WTC11 (cell line): Measurements from ENCODE around the gene OR3A2.

Experiments used
- CBFB ChIP-seq: sonication (generic); formaldehyde crosslinking; IDR thresholded peaks from 2 replicates; pipeline ENCODE4 v1.8.1; 2022; ENCODE audit warnings: mild to moderate bottlenecking, low read depth, missing genetic modification reagents
- SP1 ChIP-seq: sonication (generic); formaldehyde crosslinking; conservative IDR thresholded peaks from 2 replicates; pipeline ENCODE4 v1.8.1; 2022; ENCODE audit warnings: missing genetic modification reagents
- TEAD1 ChIP-seq: sonication (generic); formaldehyde crosslinking; IDR thresholded peaks from 2 replicates; pipeline ENCODE4 v1.8.0; 2022; ENCODE audit warnings: mild to moderate bottlenecking, missing genetic modification reagents
- ZNF232 ChIP-seq: sonication (generic); formaldehyde crosslinking; IDR thresholded peaks from 2 replicates; pipeline ENCODE4 v1.8.0; 2022; ENCODE audit warnings: mild to moderate bottlenecking, missing genetic modification reagents
- ZNF416 ChIP-seq: fragments of 250-450 bp; sonication (Bioruptor Pico); IDR thresholded peaks from 2 replicates; pipeline ENCODE4 v1.9.0; 2021; ENCODE audit warnings: mild to moderate bottlenecking, inconsistent platforms
- TF ChIP-seq, protein P1 (sequence below): fragments of 200-600 bp; IDR thresholded peaks from 2 replicates; pipeline ENCODE4 v1.8.0; 2022; ENCODE audit warnings: antibody characterized with exemption
- TF ChIP-seq, protein P2 (sequence below): sonication (generic); formaldehyde crosslinking; IDR thresholded peaks from 2 replicates; pipeline ENCODE4 v1.8.0; 2022; ENCODE audit warnings: mild to moderate bottlenecking, missing genetic modification reagents

DNA sequence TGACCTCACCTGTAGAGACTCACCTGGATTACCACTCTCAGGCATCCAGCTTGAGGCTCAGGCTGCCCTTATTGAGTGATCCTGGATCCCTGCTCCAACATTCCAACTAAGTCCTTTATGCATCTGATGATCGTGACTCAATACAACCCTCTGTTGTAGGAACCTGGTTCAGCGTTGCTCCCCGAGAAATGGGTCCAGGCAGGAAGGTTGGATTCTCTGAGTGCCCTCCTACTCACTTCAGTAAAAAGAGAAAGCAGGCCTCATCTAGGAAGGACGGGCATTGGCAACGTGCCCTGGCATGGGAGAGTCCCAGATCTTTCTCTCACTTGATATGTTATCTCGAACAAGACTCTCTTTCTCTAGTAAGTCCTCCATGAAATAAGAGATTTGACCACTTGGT is 87.8 kb downstream of the OR3A2 start, which contains the start of gene OR3A1:
- TF ChIP-seq ZNF416 (CRISPR knock-in tag) (no peak), SP1 (no peak), ZNF232 (CRISPR knock-in tag) (no peak), CBFB (CRISPR knock-in tag) (no peak), TEAD1 (no peak)
- TF ChIP-seq, protein P1, sequence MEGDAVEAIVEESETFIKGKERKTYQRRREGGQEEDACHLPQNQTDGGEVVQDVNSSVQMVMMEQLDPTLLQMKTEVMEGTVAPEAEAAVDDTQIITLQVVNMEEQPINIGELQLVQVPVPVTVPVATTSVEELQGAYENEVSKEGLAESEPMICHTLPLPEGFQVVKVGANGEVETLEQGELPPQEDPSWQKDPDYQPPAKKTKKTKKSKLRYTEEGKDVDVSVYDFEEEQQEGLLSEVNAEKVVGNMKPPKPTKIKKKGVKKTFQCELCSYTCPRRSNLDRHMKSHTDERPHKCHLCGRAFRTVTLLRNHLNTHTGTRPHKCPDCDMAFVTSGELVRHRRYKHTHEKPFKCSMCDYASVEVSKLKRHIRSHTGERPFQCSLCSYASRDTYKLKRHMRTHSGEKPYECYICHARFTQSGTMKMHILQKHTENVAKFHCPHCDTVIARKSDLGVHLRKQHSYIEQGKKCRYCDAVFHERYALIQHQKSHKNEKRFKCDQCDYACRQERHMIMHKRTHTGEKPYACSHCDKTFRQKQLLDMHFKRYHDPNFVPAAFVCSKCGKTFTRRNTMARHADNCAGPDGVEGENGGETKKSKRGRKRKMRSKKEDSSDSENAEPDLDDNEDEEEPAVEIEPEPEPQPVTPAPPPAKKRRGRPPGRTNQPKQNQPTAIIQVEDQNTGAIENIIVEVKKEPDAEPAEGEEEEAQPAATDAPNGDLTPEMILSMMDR, result no peak
- TF ChIP-seq, protein P2, sequence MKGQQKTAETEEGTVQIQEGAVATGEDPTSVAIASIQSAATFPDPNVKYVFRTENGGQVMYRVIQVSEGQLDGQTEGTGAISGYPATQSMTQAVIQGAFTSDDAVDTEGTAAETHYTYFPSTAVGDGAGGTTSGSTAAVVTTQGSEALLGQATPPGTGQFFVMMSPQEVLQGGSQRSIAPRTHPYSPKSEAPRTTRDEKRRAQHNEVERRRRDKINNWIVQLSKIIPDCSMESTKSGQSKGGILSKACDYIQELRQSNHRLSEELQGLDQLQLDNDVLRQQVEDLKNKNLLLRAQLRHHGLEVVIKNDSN, result no peak
